Thyroid gland (tissue), 4 donors: Measurements from ENCODE around the gene AK3. TPM values are rescaled to one million over a fixed set of nuclear protein-coding genes. Genes with fewer than 3 reads are reported as not detected.
A peak's percentile ranks its signal among the peaks of the same experiment; 100 is the strongest.

Experiments used
- DNase-seq, 2 donors: peaks; one replicate each; pipeline ENCODE4 v3.0.0-alpha.2; 2019
- H3K27ac ChIP-seq, 3 donors: fragments of 200-600 bp; sonication (generic); 1 replicate in 2 of 3; 2 replicates in 1 of 3; pipeline ENCODE4 v1.5.1; 2016 to 2019; ENCODE audit warnings: mild to moderate bottlenecking in 1 of 3, moderate library complexity in 1 of 3
- H3K27me3 ChIP-seq: fragments of 200-600 bp; sonication (generic); one replicate; pipeline ENCODE4 v1.5.1; 2019
- H3K36me3 ChIP-seq, 2 donors: fragments of 200-600 bp; sonication (generic); one replicate each; pipeline ENCODE4 v1.5.1; 2016 to 2019
- H3K4me1 ChIP-seq, 2 donors: fragments of 200-600 bp; sonication (generic); one replicate each; pipeline ENCODE4 v1.5.1; 2017 to 2019
- H3K4me3 ChIP-seq, 3 donors: fragments of 200-600 bp; sonication (generic); replicated peaks in 1 of 3; 1 replicate in 2 of 3; 2 replicates in 1 of 3; pipeline ENCODE4 v1.5.1; 2016; ENCODE audit warnings: mild to moderate bottlenecking in 1 of 3
- H3K9me3 ChIP-seq: fragments of 200-600 bp; sonication (generic); one replicate; pipeline ENCODE4 v1.5.1; 2017
- CTCF ChIP-seq, 6 experiments: fragments of 200-600 bp in 3 of 6; fragments of 450-650 bp in 3 of 6; sonication (generic) in 3 of 6; IDR thresholded peaks; one replicate each; pipeline ENCODE4 v1.5.1; 2016 to 2019; ENCODE audit warnings: antibody characterized with exemption in 6 of 6, mild to moderate bottlenecking in 2 of 6, inconsistent platforms in 1 of 6, moderate library complexity in 1 of 6
- POLR2A ChIP-seq, 2 donors: fragments of 450-650 bp; IDR thresholded peaks; one replicate each; pipeline ENCODE4 v1.6.1; 2017; ENCODE audit warnings: antibody characterized with exemption in 2 of 2, mild to moderate bottlenecking in 2 of 2, moderate library complexity in 1 of 2
- WGBS, 2 donors: methylation state at CpG; one replicate each; pipeline ENCODE4 v1.1.5; 2017; 5-methylcytosine and 5-hydroxymethylcytosine counted together
- intact Hi-C: fragments of 100-400 bp; cut with DNase I; formaldehyde crosslinking; loops from one replicate; pipeline ENCODE4 v1.15.1; 2023
- total RNA-seq, 4 donors: library from RNA; depleted of rRNA; stranded (reverse); fragments of >200 nt; gene quantifications; one replicate each; pipeline ENCODE4 v1.2.3, GENCODE V29; 2016

AK3 gene
- total RNA-seq, 4 donors from 2014 or later, result 90.1 to 101 (median 92.7) TPM

GRCh38 chr9:4740388-4740637, 689 bp downstream of the AK3 start:
- no peaks in the 10 kb centered on the region for H3K27me3 ChIP-seq

GRCh38 chr9:4739587-4740387, 1.2 kb downstream of the AK3 start:
- no peak for TF ChIP-seq CTCF (IDR thresholded peaks at IDR 0.05)
- TF ChIP-seq POLR2A (IDR thresholded peaks at IDR 0.05), result no peak
- Histone ChIP-seq H3K4me1 (peaks cover 7 to 18% of the 10 kb centered on the region in 2 donors), H3K9me3 (no peaks in the 10 kb centered on the region), H3K36me3 (no peaks in the 10 kb centered on the region), H3K27ac (peak overlapping the region; percentile 80 to 96 (median 85)), H3K27me3 (no peaks in the 10 kb centered on the region), H3K4me3 (peak overlapping the region; percentile 41 to 83 (median 77))
- 36 to 48% methylated on average over 26 of the region's 26 CpGs for WGBS, 2 donors
- DNase-seq, result no peak
- intact Hi-C loops, result no loop called here

More at GRCh38 chr9:4740388-4740637, 689 bp downstream of the AK3 start:
- intact Hi-C loops, result no loop called here
- Histone ChIP-seq H3K4me3 (peak overlapping the region; percentile 41 to 83 (median 77)), H3K9me3 (no peaks in the 10 kb centered on the region), H3K27ac (peak overlapping the region; percentile 80 to 96 (median 85)), H3K36me3 (no peaks in the 10 kb centered on the region), H3K4me1 (peaks cover 7 to 18% of the 10 kb centered on the region in 2 donors)
- TF ChIP-seq CTCF (IDR thresholded peaks at IDR 0.05) (no peak), POLR2A (IDR thresholded peaks at IDR 0.05) (no peak)
- DNase-seq, result no peak
- 0 to 4% methylated on average over 4 of the region's 4 CpGs for WGBS, 2 donors

GRCh38 chr9:4738866-4739586, 2.0 kb downstream of the AK3 start:
- intact Hi-C loops, result no loop called here

GRCh38 chr9:4734150-4734549, 6.9 kb downstream of the AK3 start:
- peaks cover 6% of the 10 kb centered on the region in 2 donors for H3K4me1 ChIP-seq
- H3K4me3 ChIP-seq, result no peak overlapping the region
- WGBS, 2 donors, result 95 to 98% methylated on average over 2 of the region's 2 CpGs
- H3K9me3 ChIP-seq, result no peaks in the 10 kb centered on the region
- no peak overlapping the region for H3K27ac ChIP-seq
- intact Hi-C loops, result no loop called here
- DNase-seq, result no peak
- no peaks in the 10 kb centered on the region for H3K27me3 ChIP-seq
- no peaks in the 10 kb centered on the region for H3K36me3 ChIP-seq
- TF ChIP-seq CTCF (IDR thresholded peaks at IDR 0.05) (no peak), POLR2A (IDR thresholded peaks at IDR 0.05) (no peak)

More at GRCh38 chr9:4738866-4739586, 2.0 kb downstream of the AK3 start:
- Histone ChIP-seq H3K4me1 (peaks cover 7 to 18% of the 10 kb centered on the region in 2 donors), H3K27me3 (no peaks in the 10 kb centered on the region), H3K4me3 (peak overlapping the region in 1 of 3 donors; percentile 13), H3K9me3 (no peaks in the 10 kb centered on the region), H3K36me3 (no peaks in the 10 kb centered on the region), H3K27ac (peak overlapping the region in 1 of 3 donors; percentile 85)
- 90 to 91% methylated on average over 19 of the region's 19 CpGs for WGBS, 2 donors
- DNase-seq, result no peak
- TF ChIP-seq POLR2A (IDR thresholded peaks at IDR 0.05) (no peak), CTCF (IDR thresholded peaks at IDR 0.05) (no peak)

GRCh38 chr9:4732890-4733289, 8.1 kb downstream of the AK3 start:
- Histone ChIP-seq H3K27me3 (no peaks in the 10 kb centered on the region), H3K9me3 (no peaks in the 10 kb centered on the region), H3K36me3 (no peaks in the 10 kb centered on the region), H3K27ac (no peak overlapping the region), H3K4me3 (no peak overlapping the region), H3K4me1 (peaks cover 2 to 7% of the 10 kb centered on the region in 2 donors)
- intact Hi-C loops, result no loop called here
- 89 to 96% methylated on average over 1 of the region's 1 CpG for WGBS, 2 donors
- DNase-seq, result no peak
- no peak for TF ChIP-seq CTCF (IDR thresholded peaks at IDR 0.05)
- no peak for TF ChIP-seq POLR2A (IDR thresholded peaks at IDR 0.05)
